ENCODE results near the gene COX10. TPM values are rescaled to one million over a fixed set of nuclear protein-coding genes. Genes with fewer than 3 reads are reported as not detected.

The COX10 gene
- total RNA-seq, 1 donor from 2014 or later, result 11.8 TPM

DNA sequence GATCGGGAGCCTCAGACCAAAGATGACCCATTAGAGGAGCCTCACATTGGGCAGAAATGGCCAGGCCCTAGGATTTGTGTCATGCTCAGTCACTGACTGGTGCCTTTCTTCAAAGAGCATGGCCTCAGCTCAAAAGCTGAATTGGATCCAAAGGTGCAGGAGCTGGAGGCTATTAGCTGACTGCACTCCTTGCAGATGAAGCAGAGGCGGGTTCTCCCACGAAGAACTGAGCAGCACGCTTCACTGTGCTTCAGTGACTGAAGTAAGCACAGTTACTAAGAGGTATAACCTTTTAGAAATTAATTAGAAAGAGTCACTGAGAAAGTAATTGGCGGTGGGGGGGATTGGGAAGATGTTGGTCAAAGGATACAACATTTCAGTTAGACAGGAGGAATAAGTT lies 18.7 kb upstream of the COX10 start:
- DNase-seq (ENCODE audit: low read depth) (no peak), FAIRE-seq (no peak)
- Histone ChIP-seq H3K27me3 (ENCODE audit: control insufficient read depth, insufficient read depth, low read length) (no peaks in the 10 kb centered on the region), H3K4me3 (ENCODE audit: low read depth, low read length) (no peak overlapping the region), H3K36me3 (ENCODE audit: control insufficient read depth, insufficient read depth, low read length) (peaks cover 2% of the 10 kb centered on the region)
- TF ChIP-seq, protein P1, sequence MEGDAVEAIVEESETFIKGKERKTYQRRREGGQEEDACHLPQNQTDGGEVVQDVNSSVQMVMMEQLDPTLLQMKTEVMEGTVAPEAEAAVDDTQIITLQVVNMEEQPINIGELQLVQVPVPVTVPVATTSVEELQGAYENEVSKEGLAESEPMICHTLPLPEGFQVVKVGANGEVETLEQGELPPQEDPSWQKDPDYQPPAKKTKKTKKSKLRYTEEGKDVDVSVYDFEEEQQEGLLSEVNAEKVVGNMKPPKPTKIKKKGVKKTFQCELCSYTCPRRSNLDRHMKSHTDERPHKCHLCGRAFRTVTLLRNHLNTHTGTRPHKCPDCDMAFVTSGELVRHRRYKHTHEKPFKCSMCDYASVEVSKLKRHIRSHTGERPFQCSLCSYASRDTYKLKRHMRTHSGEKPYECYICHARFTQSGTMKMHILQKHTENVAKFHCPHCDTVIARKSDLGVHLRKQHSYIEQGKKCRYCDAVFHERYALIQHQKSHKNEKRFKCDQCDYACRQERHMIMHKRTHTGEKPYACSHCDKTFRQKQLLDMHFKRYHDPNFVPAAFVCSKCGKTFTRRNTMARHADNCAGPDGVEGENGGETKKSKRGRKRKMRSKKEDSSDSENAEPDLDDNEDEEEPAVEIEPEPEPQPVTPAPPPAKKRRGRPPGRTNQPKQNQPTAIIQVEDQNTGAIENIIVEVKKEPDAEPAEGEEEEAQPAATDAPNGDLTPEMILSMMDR (IDR thresholded peaks at IDR 0.05; ENCODE audit: insufficient read depth, low read length, severe bottlenecking), result no peak

DNA sequence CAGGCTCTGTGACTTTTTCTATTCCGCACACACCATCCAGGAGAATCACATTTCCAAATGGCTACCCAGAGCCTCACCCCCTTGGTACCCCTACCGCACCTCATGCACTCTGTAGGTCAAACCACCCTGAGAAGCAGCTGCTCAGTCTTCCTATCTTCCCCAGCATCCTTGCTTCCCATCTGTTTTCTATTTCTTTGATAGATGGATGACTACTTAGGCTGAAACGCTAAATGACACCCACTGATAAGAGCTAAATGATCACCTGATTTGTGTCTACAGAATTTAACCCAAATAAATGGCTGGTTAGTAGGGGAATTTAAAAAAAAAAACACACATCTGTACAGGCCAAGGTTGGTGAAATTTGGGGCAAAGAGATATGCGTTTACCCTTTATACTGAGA lies 17.6 kb upstream of the COX10 start:
- H3K4me3 ChIP-seq (ENCODE audit: low read depth, low read length), result no peak overlapping the region
- DNase-seq (ENCODE audit: low read depth) (no peak), FAIRE-seq (no peak)
- TF ChIP-seq, protein P1 (IDR thresholded peaks at IDR 0.05; ENCODE audit: insufficient read depth, low read length, severe bottlenecking), result no peak
- H3K36me3 ChIP-seq (ENCODE audit: control insufficient read depth, insufficient read depth, low read length), result peaks cover 2% of the 10 kb centered on the region
- no peaks in the 10 kb centered on the region for H3K27me3 ChIP-seq (ENCODE audit: control insufficient read depth, insufficient read depth, low read length)

DNA sequence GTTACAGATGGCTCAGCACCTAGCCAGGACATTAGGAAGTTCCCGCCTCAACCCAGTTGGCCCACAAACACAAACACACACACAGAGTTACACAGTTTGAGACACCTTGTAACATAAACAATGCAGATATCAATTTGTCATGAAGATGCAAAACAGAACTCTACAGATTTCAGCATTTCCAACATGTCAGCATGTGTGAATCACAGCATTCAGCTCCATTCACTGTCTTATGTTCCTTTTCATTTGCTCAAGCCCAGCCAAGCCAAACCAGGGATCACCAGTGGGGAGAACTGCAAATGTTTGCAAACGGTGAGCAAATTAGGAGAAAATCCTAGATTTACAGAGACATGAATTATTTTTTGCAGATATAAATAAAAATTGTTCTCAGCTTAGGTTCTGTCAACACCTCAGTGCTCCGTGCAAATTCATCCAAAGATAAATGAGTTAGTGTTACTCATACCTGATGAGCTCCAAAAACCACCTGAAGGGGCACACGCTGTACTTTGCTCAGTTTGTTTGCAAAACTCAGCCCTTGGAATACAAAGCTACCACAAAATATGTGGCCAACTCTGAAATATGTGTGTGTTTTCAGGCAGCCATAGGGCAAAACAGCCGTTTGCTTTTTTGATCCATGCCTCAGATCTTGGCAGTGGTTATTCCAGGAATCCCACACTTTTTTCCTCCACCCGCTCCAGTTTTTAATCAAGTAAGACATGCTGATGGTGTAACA lies 16.3 kb upstream of the COX10 start:
- Histone ChIP-seq H3K4me3 (ENCODE audit: low read depth, low read length) (no peak overlapping the region), H3K27me3 (ENCODE audit: control insufficient read depth, insufficient read depth, low read length) (no peaks in the 10 kb centered on the region), H3K36me3 (ENCODE audit: control insufficient read depth, insufficient read depth, low read length) (peaks cover 2% of the 10 kb centered on the region)
- TF ChIP-seq, protein P1 (IDR thresholded peaks at IDR 0.05; ENCODE audit: insufficient read depth, low read length, severe bottlenecking), result no peak
- DNase-seq (ENCODE audit: low read depth) (peak; percentile 48), FAIRE-seq (no peak)

DNA sequence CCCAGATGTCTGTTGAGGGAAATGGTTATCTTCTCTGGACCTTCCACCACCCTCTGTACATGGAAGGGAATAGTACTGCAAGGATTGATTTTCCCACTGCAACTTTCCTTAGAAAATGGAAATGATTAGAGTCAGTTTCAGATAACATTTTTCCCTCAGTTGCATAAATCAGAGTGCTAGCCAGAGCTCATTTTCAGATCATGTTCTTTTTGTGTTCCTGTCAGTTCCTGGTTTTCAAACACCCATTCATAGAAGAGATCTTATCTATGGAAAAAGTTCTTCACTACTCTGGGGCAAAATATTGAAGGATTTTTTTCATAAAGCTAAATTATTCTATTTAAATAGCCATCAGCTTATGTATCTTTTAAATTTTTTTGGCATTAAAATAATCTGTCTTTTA lies 11.7 kb upstream of the COX10 start:
- Histone ChIP-seq H3K27me3 (ENCODE audit: control insufficient read depth, insufficient read depth, low read length) (no peaks in the 10 kb centered on the region), H3K36me3 (ENCODE audit: control insufficient read depth, insufficient read depth, low read length) (no peaks in the 10 kb centered on the region), H3K4me3 (ENCODE audit: low read depth, low read length) (no peak overlapping the region)
- no peak for DNase-seq (ENCODE audit: low read depth)
- FAIRE-seq, result no peak
- TF ChIP-seq, protein P1 (IDR thresholded peaks at IDR 0.05; ENCODE audit: insufficient read depth, low read length, severe bottlenecking), result no peak

DNA sequence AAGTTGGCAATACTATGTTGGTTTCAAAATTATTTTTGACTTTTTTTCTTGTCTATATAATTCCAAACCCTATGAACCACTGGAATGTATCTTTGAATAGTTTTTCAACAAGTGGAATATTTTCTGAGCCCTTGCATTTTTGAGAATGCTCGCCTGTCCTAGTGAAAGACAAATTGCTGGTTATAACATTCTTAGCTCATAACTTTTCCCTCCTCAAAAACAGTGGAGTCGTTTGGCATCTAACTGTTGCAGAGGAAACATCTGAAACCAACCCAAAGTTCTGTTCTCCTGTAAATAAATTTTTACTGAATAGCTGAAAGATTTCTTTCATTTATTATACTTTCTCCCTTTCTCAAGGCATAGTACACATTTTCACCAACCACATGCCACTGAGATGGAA lies 11.3 kb upstream of the COX10 start:
- Histone ChIP-seq H3K27me3 (ENCODE audit: control insufficient read depth, insufficient read depth, low read length) (no peaks in the 10 kb centered on the region), H3K36me3 (ENCODE audit: control insufficient read depth, insufficient read depth, low read length) (no peaks in the 10 kb centered on the region), H3K4me3 (ENCODE audit: low read depth, low read length) (no peak overlapping the region)
- FAIRE-seq, result no peak
- no peak for DNase-seq (ENCODE audit: low read depth)
- TF ChIP-seq, protein P1 (IDR thresholded peaks at IDR 0.05; ENCODE audit: insufficient read depth, low read length, severe bottlenecking), result no peak

DNA sequence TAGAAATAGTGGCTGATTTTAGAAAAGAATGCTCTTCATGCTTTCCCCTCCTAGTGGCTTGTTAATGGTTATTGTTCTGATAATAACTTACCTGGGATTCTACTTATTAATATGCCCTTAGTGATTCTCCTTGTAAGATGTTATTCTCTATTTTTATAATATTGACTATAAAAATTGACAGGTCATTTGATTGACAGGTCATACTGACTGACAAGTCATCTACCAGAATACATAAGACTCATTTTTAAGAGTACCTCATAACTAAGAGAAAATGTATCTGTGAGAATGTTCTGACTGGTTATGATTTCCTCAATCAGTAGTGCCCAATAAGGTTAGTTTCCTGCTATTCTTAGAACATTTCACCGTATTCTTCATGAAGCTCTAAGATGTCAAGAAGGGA lies 8.6 kb upstream of the COX10 start:
- no peak for DNase-seq (ENCODE audit: low read depth)
- TF ChIP-seq, protein P1 (IDR thresholded peaks at IDR 0.05; ENCODE audit: insufficient read depth, low read length, severe bottlenecking), result no peak
- Histone ChIP-seq H3K36me3 (ENCODE audit: control insufficient read depth, insufficient read depth, low read length) (no peaks in the 10 kb centered on the region), H3K4me3 (ENCODE audit: low read depth, low read length) (no peak overlapping the region), H3K27me3 (ENCODE audit: control insufficient read depth, insufficient read depth, low read length) (no peaks in the 10 kb centered on the region)
- FAIRE-seq, result no peak

Data from bronchial epithelial cell (primary cell).